Karpas-422 (cell line): ENCODE results near the gene KCNMB4. TPM values are rescaled to one million over a fixed set of nuclear protein-coding genes. Genes with fewer than 3 reads are reported as not detected.
A peak's percentile ranks its signal among the peaks of the same experiment; 100 is the strongest.

Source experiments
- DNase-seq: peaks from one replicate; pipeline ENCODE4 v3.0.0-alpha.2; 2015
- H2AFZ ChIP-seq: fragments of 200-600 bp; sonication (generic); 2 replicates; pipeline ENCODE4 v1.6.1; 2014; ENCODE audit warnings: antibody characterized with exemption, low read length, mixed read lengths
- H3K27ac ChIP-seq: fragments of 200-600 bp; sonication (generic); 2 replicates; pipeline ENCODE4 v1.5.1; 2014; ENCODE audit warnings: mild to moderate bottlenecking, low read length, moderate library complexity
- H3K27me3 ChIP-seq: fragments of 200-600 bp; sonication (generic); 2 replicates; pipeline ENCODE4 v1.6.1; 2014; ENCODE audit warnings: low read length, mixed read lengths
- H3K36me3 ChIP-seq: fragments of 200-600 bp; sonication (generic); 2 replicates; pipeline ENCODE4 v1.6.1; 2014; ENCODE audit warnings: low read length, mixed read lengths; ENCODE audit not compliant: insufficient read depth
- H3K4me1 ChIP-seq: fragments of 200-600 bp; sonication (generic); 2 replicates; pipeline ENCODE4 v1.6.1; 2014; ENCODE audit warnings: mild to moderate bottlenecking, low read length, mixed read lengths
- H3K4me2 ChIP-seq: fragments of 200-600 bp; sonication (generic); 2 replicates; pipeline ENCODE4 v1.6.1; 2014; ENCODE audit warnings: low read length, low read depth, mild to moderate bottlenecking; ENCODE audit not compliant: poor library complexity, severe bottlenecking
- H3K4me3 ChIP-seq: fragments of 200-600 bp; sonication (generic); 2 replicates; pipeline ENCODE4 v1.5.1; 2014; ENCODE audit warnings: mild to moderate bottlenecking, antibody characterized with exemption, low read length, mixed read lengths
- H3K79me2 ChIP-seq: fragments of 200-600 bp; sonication (generic); 2 replicates; pipeline ENCODE4 v1.6.1; 2014; ENCODE audit warnings: mild to moderate bottlenecking, low read length, mixed read lengths
- H3K9ac ChIP-seq: fragments of 200-600 bp; sonication (generic); 2 replicates; pipeline ENCODE4 v1.6.0; 2014; ENCODE audit warnings: low read length
- H3K9me2 ChIP-seq: fragments of 200-600 bp; sonication (generic), shearing (Covaris generic); replicated peaks from 2 replicates; pipeline ENCODE4 v1.6.0; 2014; ENCODE audit warnings: mild to moderate bottlenecking, low read length, moderate library complexity; ENCODE audit not compliant: insufficient read depth
- H3K9me3 ChIP-seq: fragments of 300-700, 200-600 bp; sonication (generic); 2 replicates; pipeline ENCODE4 v1.6.1; 2014; ENCODE audit warnings: low read length, mixed read lengths
- H4K20me1 ChIP-seq: fragments of 200-600 bp; sonication (generic); 2 replicates; pipeline ENCODE4 v1.6.1; 2014; ENCODE audit warnings: mild to moderate bottlenecking, antibody characterized with exemption, low read length, low read depth; ENCODE audit not compliant: insufficient read depth
- total RNA-seq: library from RNA; depleted of rRNA; stranded (reverse); fragments of >200 nt; shearing (Covaris generic); gene quantifications from 2 replicates; pipeline ENCODE4 v1.2.3, GENCODE V29; 2014; ENCODE audit warnings: low replicate concordance

KCNMB4 gene
- total RNA-seq, 1 experiment from 2014 or later, result 55.5 TPM

DNA sequence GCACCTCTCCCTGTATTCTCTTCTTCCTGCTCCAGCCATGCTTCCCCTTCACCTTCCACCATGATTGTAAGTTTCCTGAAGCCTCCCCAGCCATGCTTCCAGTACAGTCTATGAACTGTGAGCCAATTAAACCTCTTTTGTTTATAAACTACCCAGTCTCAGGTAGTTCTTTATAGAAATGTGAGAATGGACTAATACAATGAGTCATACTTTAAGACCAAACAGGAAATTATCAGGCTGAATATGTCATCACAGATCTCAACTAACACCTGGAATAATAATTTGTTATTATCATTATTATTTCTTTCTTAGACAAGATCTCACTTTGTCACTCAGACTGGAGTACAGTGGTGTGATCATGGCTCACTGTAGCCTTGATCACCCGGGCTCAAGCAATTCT is 85.4 kb downstream of the KCNMB4 start:
- peak overlapping the region; percentile 22; the same call in 1 of the 2 replicates for H3K27ac ChIP-seq
- DNase-seq, result no peak
- no peaks in the 10 kb centered on the region for H3K79me2 ChIP-seq
- no peak overlapping the region for H2AFZ ChIP-seq
- H3K4me3 ChIP-seq, result no peak overlapping the region
- H3K9me3 ChIP-seq, result peaks cover 5% of the 10 kb centered on the region; the same call in 1 of the 2 replicates
- H3K4me2 ChIP-seq, result no peak overlapping the region
- peaks cover 13% of the 10 kb centered on the region; the same call in 1 of the 2 replicates for H3K36me3 ChIP-seq
- no peaks in the 10 kb centered on the region for H4K20me1 ChIP-seq
- no peaks in the 10 kb centered on the region for H3K4me1 ChIP-seq
- no peaks in the 10 kb centered on the region for H3K9me2 ChIP-seq
- no peak overlapping the region for H3K9ac ChIP-seq
- H3K27me3 ChIP-seq, result no peaks in the 10 kb centered on the region

DNA sequence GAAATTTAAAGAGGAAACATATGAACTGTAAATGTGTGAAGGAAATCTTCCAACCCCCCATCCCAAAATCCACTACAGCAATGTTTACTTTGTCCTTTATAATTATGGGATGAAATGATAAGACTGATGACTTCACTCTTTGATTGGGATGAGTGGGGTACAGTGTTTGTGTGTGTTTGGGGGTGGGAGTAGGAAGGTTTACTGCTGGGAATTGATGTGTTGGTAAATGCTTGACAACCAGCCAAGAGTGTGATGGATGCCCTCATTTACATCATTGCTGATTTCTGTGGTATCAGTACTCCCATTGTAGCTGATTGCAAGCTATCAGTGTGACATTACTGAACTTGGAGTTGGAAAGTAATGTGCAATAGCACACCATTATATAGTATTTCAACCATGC is 90.9 kb downstream of the KCNMB4 start:
- peaks cover 8% of the 10 kb centered on the region for H3K36me3 ChIP-seq
- no peaks in the 10 kb centered on the region for H4K20me1 ChIP-seq
- no peak overlapping the region for H2AFZ ChIP-seq
- no peaks in the 10 kb centered on the region for H3K27me3 ChIP-seq
- no peaks in the 10 kb centered on the region for H3K9me3 ChIP-seq
- H3K4me2 ChIP-seq, result no peak overlapping the region
- no peak overlapping the region for H3K9ac ChIP-seq
- H3K79me2 ChIP-seq, result peaks cover 9% of the 10 kb centered on the region
- H3K4me3 ChIP-seq, result no peak overlapping the region
- no peak overlapping the region for H3K27ac ChIP-seq
- no peak for DNase-seq
- no peaks in the 10 kb centered on the region for H3K9me2 ChIP-seq
- H3K4me1 ChIP-seq, result peaks cover 23% of the 10 kb centered on the region

DNA sequence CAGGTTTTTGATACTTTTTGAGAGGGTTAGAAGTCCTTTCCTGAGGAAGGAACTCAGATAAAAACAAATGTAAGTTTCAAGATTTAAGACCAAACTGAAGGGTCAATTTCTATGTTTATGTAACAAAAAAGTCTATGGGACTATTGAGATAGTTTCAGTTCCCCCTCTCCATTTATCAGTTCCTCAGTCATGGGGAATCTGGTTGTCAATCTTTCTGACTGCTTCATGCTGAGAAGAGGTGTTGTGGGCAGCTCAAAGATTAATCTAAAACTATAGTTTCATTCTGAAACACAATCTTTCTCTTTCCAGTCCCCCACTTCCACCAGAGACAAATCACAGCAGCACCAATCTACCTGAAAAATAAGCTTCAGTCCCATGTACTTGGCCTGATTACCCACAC is 93.7 kb downstream of the KCNMB4 start:
- Histone ChIP-seq H3K4me2 (no peak overlapping the region), H3K27me3 (no peaks in the 10 kb centered on the region), H3K9me2 (no peaks in the 10 kb centered on the region), H3K27ac (peak overlapping the region; percentile 53), H4K20me1 (no peaks in the 10 kb centered on the region), H3K79me2 (peaks cover 9% of the 10 kb centered on the region), H3K9me3 (peaks cover 14% of the 10 kb centered on the region), H2AFZ (no peak overlapping the region), H3K36me3 (peaks cover 28% of the 10 kb centered on the region), H3K4me3 (no peak overlapping the region), H3K4me1 (peaks cover 23% of the 10 kb centered on the region), H3K9ac (no peak overlapping the region)
- peak; percentile 64 for DNase-seq

DNA sequence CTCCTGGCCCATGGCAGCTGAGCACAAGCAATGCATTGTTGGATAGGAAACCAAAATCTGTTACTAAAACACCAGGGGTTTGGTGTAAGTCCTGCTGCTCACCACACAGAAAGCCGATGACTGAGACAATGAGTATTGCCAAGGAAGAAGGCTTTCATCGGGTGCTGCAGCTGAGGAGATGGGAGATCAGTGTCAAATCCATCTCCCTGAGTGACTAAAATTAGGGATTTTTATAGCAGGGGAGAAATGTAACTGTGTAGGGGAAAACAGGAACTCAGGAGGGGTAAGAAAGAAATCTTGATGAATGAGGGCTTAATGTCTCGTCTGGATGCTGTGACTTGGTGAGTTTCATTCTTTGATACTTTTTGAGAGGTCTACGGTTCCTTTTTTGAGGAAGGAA is 97.9 kb downstream of the KCNMB4 start:
- no peak for DNase-seq
- Histone ChIP-seq H3K4me2 (no peak overlapping the region), H3K4me3 (no peak overlapping the region), H3K4me1 (peaks cover 30% of the 10 kb centered on the region), H3K9me3 (peaks cover 14% of the 10 kb centered on the region), H4K20me1 (no peaks in the 10 kb centered on the region), H3K9me2 (no peaks in the 10 kb centered on the region), H2AFZ (no peak overlapping the region), H3K36me3 (peaks cover 28% of the 10 kb centered on the region), H3K27ac (no peak overlapping the region), H3K27me3 (no peaks in the 10 kb centered on the region), H3K79me2 (peaks cover 18% of the 10 kb centered on the region), H3K9ac (no peak overlapping the region)

DNA sequence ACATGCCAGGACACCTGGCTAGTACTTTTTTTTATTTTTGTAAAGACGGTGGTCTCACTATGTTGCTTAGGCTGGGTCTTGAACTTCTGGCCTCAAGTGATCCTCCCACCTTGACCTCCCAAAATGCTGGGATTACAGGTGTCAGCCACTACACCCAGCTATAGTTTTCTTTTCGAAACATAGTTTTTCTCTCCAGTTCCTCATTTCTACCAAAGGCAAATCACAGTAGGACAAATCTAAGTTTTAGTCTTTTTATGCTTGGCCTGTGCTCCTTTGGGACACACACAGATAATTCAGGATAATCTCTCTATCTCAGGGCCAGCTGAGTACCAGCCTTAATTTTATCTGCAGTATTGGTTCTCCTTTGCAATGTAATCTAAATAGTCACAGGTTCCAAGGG is 100.7 kb downstream of the KCNMB4 start:
- Histone ChIP-seq H3K9me2 (no peaks in the 10 kb centered on the region), H3K27ac (peak overlapping the region; percentile 88), H3K9ac (0 out of 2 replicates have a peak overlapping the region, but pooled peaks have one; percentile 11), H3K79me2 (peaks cover 45% of the 10 kb centered on the region), H3K4me3 (no peak overlapping the region), H3K4me2 (peak overlapping the region; percentile 98), H3K36me3 (peaks cover 40% of the 10 kb centered on the region), H3K9me3 (peaks cover 14% of the 10 kb centered on the region), H3K4me1 (peaks cover 42% of the 10 kb centered on the region), H3K27me3 (no peaks in the 10 kb centered on the region), H4K20me1 (no peaks in the 10 kb centered on the region), H2AFZ (no peak overlapping the region)
- peak; percentile 65 for DNase-seq

DNA sequence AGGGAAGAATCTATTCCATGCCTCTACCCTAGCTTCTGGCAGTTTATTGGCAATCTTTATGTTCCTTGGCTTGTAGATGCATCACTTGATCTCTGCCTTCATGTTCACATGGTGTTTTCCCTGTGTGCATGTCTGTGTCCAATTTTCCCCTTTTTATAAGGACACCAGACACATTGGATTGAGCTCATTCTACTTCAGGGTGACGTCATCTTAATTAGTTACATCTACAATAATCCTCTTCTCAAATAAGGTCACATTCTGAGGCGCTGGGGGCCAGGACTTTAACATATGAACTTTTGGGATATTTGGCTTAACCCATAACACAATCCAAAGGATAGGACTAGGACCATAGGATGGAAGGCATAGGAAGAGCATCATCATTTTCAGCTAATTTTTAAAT is 101.4 kb downstream of the KCNMB4 start:
- Histone ChIP-seq H2AFZ (0 out of 2 replicates have a peak overlapping the region, but pooled peaks have one; percentile 48), H3K27ac (peak overlapping the region; percentile 88), H3K4me1 (peaks cover 42% of the 10 kb centered on the region), H3K36me3 (peaks cover 35% of the 10 kb centered on the region), H3K9me2 (no peaks in the 10 kb centered on the region), H4K20me1 (no peaks in the 10 kb centered on the region), H3K9me3 (peaks cover 14% of the 10 kb centered on the region), H3K27me3 (no peaks in the 10 kb centered on the region), H3K79me2 (peaks cover 48% of the 10 kb centered on the region), H3K9ac (peak overlapping the region; percentile 94), H3K4me3 (peak overlapping the region; percentile 95), H3K4me2 (peak overlapping the region; percentile 98)
- no peak for DNase-seq

DNA sequence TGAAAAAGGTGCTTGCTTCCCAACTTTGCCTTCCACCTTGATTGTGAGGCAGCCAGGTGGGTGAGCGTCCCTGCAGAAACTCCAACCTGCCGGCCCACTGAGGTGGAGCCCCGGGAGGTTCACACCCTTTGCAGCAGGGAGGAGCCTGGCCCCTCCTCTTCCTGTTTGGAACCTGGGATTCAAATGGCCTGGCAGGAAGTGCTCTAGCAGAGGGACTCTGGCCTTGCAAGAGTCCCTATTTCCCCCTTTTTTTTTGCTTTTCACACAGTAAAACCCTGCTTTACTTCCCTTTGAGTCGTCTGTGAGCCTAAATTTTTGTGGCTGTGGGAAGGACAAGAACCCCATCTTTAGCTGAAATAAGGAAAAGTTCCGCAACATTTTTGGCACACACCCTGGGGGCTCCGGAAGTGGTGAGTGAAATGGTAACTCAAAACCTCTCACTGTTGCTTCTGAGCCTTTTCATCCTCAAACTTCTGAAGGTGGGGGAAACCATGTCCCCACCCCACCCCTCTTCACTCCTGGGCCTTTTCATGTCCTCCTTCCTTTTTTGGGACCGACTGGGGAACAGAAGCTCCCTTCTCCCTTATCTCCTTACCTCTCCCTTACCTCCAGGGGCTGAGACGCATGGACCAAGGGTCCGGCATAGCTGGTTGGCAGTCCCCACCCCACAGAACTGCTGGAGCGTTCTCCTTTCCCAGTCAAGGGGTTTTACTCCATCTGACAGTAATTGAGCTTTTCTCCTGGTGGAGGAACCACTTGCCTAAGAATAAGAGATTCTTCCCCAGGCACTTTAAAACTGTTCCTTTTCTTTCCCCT is 102.0 kb downstream of the KCNMB4 start:
- H3K27me3 ChIP-seq, result no peaks in the 10 kb centered on the region
- peak overlapping the region; percentile 94 for H3K9ac ChIP-seq
- H3K9me2 ChIP-seq, result no peaks in the 10 kb centered on the region
- peak overlapping the region; percentile 88 for H3K27ac ChIP-seq
- peak; percentile 93 for DNase-seq
- H3K36me3 ChIP-seq, result peaks cover 35% of the 10 kb centered on the region
- H2AFZ ChIP-seq, result peak overlapping the region; percentile 48; the same call in 1 of the 2 replicates
- H3K79me2 ChIP-seq, result peaks cover 54% of the 10 kb centered on the region
- no peaks in the 10 kb centered on the region for H4K20me1 ChIP-seq
- H3K4me2 ChIP-seq, result peak overlapping the region; percentile 98
- peak overlapping the region; percentile 95 for H3K4me3 ChIP-seq
- H3K4me1 ChIP-seq, result peaks cover 42% of the 10 kb centered on the region
- peaks cover 14% of the 10 kb centered on the region for H3K9me3 ChIP-seq

DNA sequence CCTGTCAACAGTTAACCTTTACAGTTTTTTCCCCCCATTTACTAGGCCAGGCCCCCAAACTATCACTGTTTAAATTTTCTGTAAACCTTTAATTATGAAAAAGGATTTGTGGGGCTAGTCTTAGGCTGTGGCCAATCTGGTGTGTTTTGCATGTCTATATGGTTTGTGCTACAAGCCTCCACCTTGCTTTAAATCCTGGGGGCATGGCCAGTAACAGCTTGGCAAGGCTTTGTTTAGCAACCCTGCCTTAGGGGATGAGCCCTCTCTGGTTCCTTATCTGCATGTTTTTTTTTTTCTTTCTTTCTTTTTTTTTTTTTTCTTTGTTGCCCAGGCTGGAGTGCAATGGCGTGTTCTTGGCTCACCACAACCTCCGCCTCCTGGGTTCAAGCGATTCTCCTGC is 102.7 kb downstream of the KCNMB4 start:
- Histone ChIP-seq H3K27ac (peak overlapping the region; percentile 88), H3K9me2 (no peaks in the 10 kb centered on the region), H3K9ac (peak overlapping the region; percentile 94), H4K20me1 (no peaks in the 10 kb centered on the region), H3K9me3 (peaks cover 10% of the 10 kb centered on the region), H2AFZ (no peak overlapping the region), H3K4me2 (peak overlapping the region; percentile 98), H3K36me3 (peaks cover 29% of the 10 kb centered on the region), H3K4me1 (peaks cover 42% of the 10 kb centered on the region), H3K79me2 (peaks cover 55% of the 10 kb centered on the region), H3K4me3 (peak overlapping the region; percentile 95), H3K27me3 (no peaks in the 10 kb centered on the region)
- DNase-seq, result peak; percentile 73
